Neural cell (in vitro differentiated cells): ENCODE data around the gene ITGA4. TPM values are rescaled to one million over a fixed set of nuclear protein-coding genes. Genes with fewer than 3 reads are reported as not detected.

Source experiments
- H2AFZ ChIP-seq: fragments of 200-600, 300-800 bp; sonication (generic), shearing (Covaris generic); 2 replicates; pipeline ENCODE4 v1.6.0; 2014; ENCODE audit warnings: low read depth, mild to moderate bottlenecking, antibody characterized with exemption, low read length, moderate library complexity
- H3F3A ChIP-seq: fragments of 200-600 bp; shearing (Covaris generic); 2 replicates; pipeline ENCODE4 v1.6.1; 2016; ENCODE audit warnings: mild to moderate bottlenecking, moderate library complexity, mixed read lengths, antibody characterized with exemption, low read length; ENCODE audit not compliant: insufficient read depth, poor library complexity, severe bottlenecking
- H3K27ac ChIP-seq: fragments of 200-600, 300-800 bp; sonication (generic), shearing (Covaris generic); 2 replicates; pipeline ENCODE4 v1.5.1; 2014; ENCODE audit warnings: mild to moderate bottlenecking, low read length, moderate library complexity
- H3K27me3 ChIP-seq: fragments of 300-800, 200-600 bp; sonication (generic), shearing (Covaris generic); 2 replicates; pipeline ENCODE4 v1.6.0; 2014; ENCODE audit warnings: mild to moderate bottlenecking, low read depth, low read length, moderate library complexity; ENCODE audit not compliant: insufficient read depth
- H3K36me3 ChIP-seq: fragments of 300-800, 200-600 bp; sonication (generic), shearing (Covaris generic); 2 replicates; pipeline ENCODE4 v1.5.1; 2014; ENCODE audit warnings: mild to moderate bottlenecking, antibody characterized with exemption, low read length, moderate library complexity; ENCODE audit not compliant: insufficient read depth
- H3K4me2 ChIP-seq: fragments of 300-800, 200-600 bp; sonication (generic), shearing (Covaris generic); 2 replicates; pipeline ENCODE4 v1.6.0; 2014; ENCODE audit warnings: mild to moderate bottlenecking, low read length
- H3K4me3 ChIP-seq: fragments of 300-800, 200-600 bp; sonication (generic), shearing (Covaris generic); 2 replicates; pipeline ENCODE4 v1.5.1; 2014; ENCODE audit warnings: mild to moderate bottlenecking, low read length, moderate library complexity
- H3K79me2 ChIP-seq: fragments of 200-600 bp; shearing (Covaris generic); replicated peaks from 2 replicates; pipeline ENCODE4 v1.6.0; 2014; ENCODE audit warnings: mild to moderate bottlenecking, low read length, moderate library complexity; ENCODE audit not compliant: insufficient read depth
- H3K9ac ChIP-seq: fragments of 300-800, 200-600 bp; sonication (generic), shearing (Covaris generic); 2 replicates; pipeline ENCODE4 v1.6.1; 2016; ENCODE audit warnings: mild to moderate bottlenecking, low read length, mixed read lengths
- H3K9me2 ChIP-seq: fragments of 200-600 bp; shearing (Covaris generic); 2 replicates; pipeline ENCODE4 v1.6.1; 2016; ENCODE audit warnings: mild to moderate bottlenecking, low read length, mixed read lengths; ENCODE audit not compliant: insufficient read depth
- H3K9me3 ChIP-seq: fragments of 200-600, 300-800 bp; sonication (generic), shearing (Covaris generic); 2 replicates; pipeline ENCODE4 v1.6.1; 2016; ENCODE audit warnings: mild to moderate bottlenecking, mixed run types, low read length, moderate library complexity, mixed read lengths
- H4K20me1 ChIP-seq: fragments of 200-600 bp; shearing (Covaris generic); 2 replicates; pipeline ENCODE4 v1.6.1; 2016; ENCODE audit warnings: mild to moderate bottlenecking, mixed run types; ENCODE audit not compliant: insufficient read depth
- EP300 ChIP-seq: fragments of 450-650 bp; conservative IDR thresholded peaks from 2 replicates; pipeline ENCODE4 v1.6.1; 2014; ENCODE audit warnings: antibody characterized with exemption, mild to moderate bottlenecking, moderate library complexity; ENCODE audit not compliant: poor library complexity, severe bottlenecking
- EZH2 ChIP-seq: fragments of 200-600, 300-800 bp; shearing (Covaris generic), sonication (generic); IDR thresholded peaks from 2 replicates; pipeline ENCODE4 v1.6.1; 2014; ENCODE audit warnings: antibody characterized with exemption, low read length, borderline replicate concordance, mild to moderate bottlenecking; ENCODE audit not compliant: insufficient read depth, poor library complexity, severe bottlenecking
- MXI1 ChIP-seq: fragments of 450-650 bp; conservative IDR thresholded peaks from 2 replicates; pipeline ENCODE4 v1.6.1; 2014; ENCODE audit warnings: antibody characterized with exemption, mild to moderate bottlenecking; ENCODE audit not compliant: poor library complexity, severe bottlenecking
- POLR2AphosphoS5 ChIP-seq: IDR thresholded peaks from 2 replicates; pipeline ENCODE4 v1.6.1; 2012
- RAD21 ChIP-seq: fragments of 450-650 bp; conservative IDR thresholded peaks from 2 replicates; pipeline ENCODE4 v1.6.1; 2014; ENCODE audit warnings: antibody characterized with exemption, mild to moderate bottlenecking, moderate library complexity
- SMC3 ChIP-seq: fragments of 450-650 bp; conservative IDR thresholded peaks from 2 replicates; pipeline ENCODE4 v1.6.1; 2014; ENCODE audit warnings: antibody characterized with exemption, mild to moderate bottlenecking, moderate library complexity; ENCODE audit not compliant: poor library complexity
- TAF1 ChIP-seq: IDR thresholded peaks from 2 replicates; pipeline ENCODE4 v1.6.1; 2012; ENCODE audit warnings: low read depth
- polyA minus RNA-seq: library from RNA; depleted of rRNA, polyadenylated mRNA; stranded (reverse); fragments of >200 nt; gene quantifications from 2 replicates; pipeline ENCODE4 v1.2.3, GENCODE V29; 2014
- polyA plus RNA-seq: library from polyadenylated mRNA; depleted of rRNA; stranded (reverse); fragments of >200 nt; gene quantifications from 2 replicates; pipeline ENCODE4 v1.2.3, GENCODE V29; 2014
- TF ChIP-seq, protein P1 (sequence below): fragments of 450-650 bp; IDR thresholded peaks from 2 replicates; pipeline ENCODE4 v1.5.1; 2014; ENCODE audit warnings: antibody characterized with exemption, mild to moderate bottlenecking, moderate library complexity; ENCODE audit not compliant: poor library complexity, severe bottlenecking
- TF ChIP-seq, protein P2 (sequence below): IDR thresholded peaks from 2 replicates; pipeline ENCODE4 v1.6.1; 2012; ENCODE audit warnings: borderline replicate concordance

The ITGA4 gene
- 0.40 TPM in 1 of 2 replicates, not detected in the other for polyA plus RNA-seq
- not detected in 2 replicates for polyA minus RNA-seq

DNA sequence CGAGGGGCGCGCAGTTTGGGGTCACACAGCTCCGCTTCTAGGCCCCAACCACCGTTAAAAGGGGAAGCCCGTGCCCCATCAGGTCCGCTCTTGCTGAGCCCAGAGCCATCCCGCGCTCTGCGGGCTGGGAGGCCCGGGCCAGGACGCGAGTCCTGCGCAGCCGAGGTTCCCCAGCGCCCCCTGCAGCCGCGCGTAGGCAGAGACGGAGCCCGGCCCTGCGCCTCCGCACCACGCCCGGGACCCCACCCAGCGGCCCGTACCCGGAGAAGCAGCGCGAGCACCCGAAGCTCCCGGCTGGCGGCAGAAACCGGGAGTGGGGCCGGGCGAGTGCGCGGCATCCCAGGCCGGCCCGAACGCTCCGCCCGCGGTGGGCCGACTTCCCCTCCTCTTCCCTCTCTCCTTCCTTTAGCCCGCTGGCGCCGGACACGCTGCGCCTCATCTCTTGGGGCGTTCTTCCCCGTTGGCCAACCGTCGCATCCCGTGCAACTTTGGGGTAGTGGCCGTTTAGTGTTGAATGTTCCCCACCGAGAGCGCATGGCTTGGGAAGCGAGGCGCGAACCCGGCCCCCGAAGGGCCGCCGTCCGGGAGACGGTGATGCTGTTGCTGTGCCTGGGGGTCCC is at the start of gene ITGA4:
TSS of gene ITGA4 (plus strand) at position 266 of the 620 bp plus-strand sequence. CDS start at position 535, 269 bp downstream.
- TF ChIP-seq RAD21 (peak; percentile 68), SMC3 (peak; percentile 68), EP300 (no peak), TAF1 (no peak), POLR2AphosphoS5 (no peak), MXI1 (peak; percentile 17), EZH2 (peak; percentile 47)
- TF ChIP-seq, protein P1, sequence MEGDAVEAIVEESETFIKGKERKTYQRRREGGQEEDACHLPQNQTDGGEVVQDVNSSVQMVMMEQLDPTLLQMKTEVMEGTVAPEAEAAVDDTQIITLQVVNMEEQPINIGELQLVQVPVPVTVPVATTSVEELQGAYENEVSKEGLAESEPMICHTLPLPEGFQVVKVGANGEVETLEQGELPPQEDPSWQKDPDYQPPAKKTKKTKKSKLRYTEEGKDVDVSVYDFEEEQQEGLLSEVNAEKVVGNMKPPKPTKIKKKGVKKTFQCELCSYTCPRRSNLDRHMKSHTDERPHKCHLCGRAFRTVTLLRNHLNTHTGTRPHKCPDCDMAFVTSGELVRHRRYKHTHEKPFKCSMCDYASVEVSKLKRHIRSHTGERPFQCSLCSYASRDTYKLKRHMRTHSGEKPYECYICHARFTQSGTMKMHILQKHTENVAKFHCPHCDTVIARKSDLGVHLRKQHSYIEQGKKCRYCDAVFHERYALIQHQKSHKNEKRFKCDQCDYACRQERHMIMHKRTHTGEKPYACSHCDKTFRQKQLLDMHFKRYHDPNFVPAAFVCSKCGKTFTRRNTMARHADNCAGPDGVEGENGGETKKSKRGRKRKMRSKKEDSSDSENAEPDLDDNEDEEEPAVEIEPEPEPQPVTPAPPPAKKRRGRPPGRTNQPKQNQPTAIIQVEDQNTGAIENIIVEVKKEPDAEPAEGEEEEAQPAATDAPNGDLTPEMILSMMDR, result peak; percentile 80
- TF ChIP-seq, protein P2, sequence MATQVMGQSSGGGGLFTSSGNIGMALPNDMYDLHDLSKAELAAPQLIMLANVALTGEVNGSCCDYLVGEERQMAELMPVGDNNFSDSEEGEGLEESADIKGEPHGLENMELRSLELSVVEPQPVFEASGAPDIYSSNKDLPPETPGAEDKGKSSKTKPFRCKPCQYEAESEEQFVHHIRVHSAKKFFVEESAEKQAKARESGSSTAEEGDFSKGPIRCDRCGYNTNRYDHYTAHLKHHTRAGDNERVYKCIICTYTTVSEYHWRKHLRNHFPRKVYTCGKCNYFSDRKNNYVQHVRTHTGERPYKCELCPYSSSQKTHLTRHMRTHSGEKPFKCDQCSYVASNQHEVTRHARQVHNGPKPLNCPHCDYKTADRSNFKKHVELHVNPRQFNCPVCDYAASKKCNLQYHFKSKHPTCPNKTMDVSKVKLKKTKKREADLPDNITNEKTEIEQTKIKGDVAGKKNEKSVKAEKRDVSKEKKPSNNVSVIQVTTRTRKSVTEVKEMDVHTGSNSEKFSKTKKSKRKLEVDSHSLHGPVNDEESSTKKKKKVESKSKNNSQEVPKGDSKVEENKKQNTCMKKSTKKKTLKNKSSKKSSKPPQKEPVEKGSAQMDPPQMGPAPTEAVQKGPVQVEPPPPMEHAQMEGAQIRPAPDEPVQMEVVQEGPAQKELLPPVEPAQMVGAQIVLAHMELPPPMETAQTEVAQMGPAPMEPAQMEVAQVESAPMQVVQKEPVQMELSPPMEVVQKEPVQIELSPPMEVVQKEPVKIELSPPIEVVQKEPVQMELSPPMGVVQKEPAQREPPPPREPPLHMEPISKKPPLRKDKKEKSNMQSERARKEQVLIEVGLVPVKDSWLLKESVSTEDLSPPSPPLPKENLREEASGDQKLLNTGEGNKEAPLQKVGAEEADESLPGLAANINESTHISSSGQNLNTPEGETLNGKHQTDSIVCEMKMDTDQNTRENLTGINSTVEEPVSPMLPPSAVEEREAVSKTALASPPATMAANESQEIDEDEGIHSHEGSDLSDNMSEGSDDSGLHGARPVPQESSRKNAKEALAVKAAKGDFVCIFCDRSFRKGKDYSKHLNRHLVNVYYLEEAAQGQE, result no peak
- Histone ChIP-seq H3K9me3 (no peaks in the 10 kb centered on the region), H3K4me3 (peak within 1 kb of the TSS; percentile 70), H3K27me3 (peaks cover 45% of the 10 kb centered on the region), H4K20me1 (no peaks in the 10 kb centered on the region), H3K27ac (no peak within 1 kb of the TSS), H3K9me2 (no peaks in the 10 kb centered on the region), H3K36me3 (no peaks in the 10 kb centered on the region), H3K9ac (no peak within 1 kb of the TSS), H2AFZ (peak within 1 kb of the TSS; percentile 11), H3K4me2 (peak within 1 kb of the TSS; percentile 45), H3K79me2 (no peaks in the 10 kb centered on the region), H3F3A (no peaks in the 10 kb centered on the region)

DNA sequence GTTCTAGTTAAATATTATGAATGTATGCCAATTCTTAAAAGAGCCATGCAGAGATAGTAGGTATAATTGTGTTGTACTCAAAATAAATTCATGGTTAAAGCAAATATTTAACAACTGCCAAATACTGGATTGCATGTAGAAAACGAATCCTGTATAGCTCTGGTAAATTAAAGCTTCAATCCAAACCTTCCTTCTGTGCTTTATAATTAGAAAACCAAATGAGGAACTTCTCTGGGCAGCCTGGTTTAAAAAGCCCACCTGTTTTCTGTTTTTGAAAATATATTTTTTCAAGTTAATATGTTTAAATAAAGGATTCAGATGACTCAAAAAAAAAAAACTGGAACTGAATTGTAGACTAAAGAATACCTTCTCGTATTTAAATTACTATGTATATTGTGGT is 48.3 kb upstream of the ITGA4 start:
- Histone ChIP-seq H4K20me1 (no peaks in the 10 kb centered on the region), H3K4me2 (no peak overlapping the region), H3K27ac (no peak overlapping the region), H3K36me3 (no peaks in the 10 kb centered on the region), H3K79me2 (no peaks in the 10 kb centered on the region), H2AFZ (no peak overlapping the region), H3K4me3 (no peak overlapping the region), H3K27me3 (no peaks in the 10 kb centered on the region), H3K9me3 (no peaks in the 10 kb centered on the region), H3K9me2 (no peaks in the 10 kb centered on the region), H3F3A (no peaks in the 10 kb centered on the region), H3K9ac (no peak overlapping the region)
- TF ChIP-seq POLR2AphosphoS5 (no peak), MXI1 (no peak), EZH2 (no peak), TAF1 (no peak), EP300 (no peak), SMC3 (no peak), RAD21 (no peak)
- TF ChIP-seq, protein P1, result no peak
- TF ChIP-seq, protein P2, result no peak
